NCI-H1417 treated with DMSO at 0.1 percent for 48 hours (cell line): ENCODE results near the gene KCTD10.

ENCODE experiments used
- DNase-seq: peaks from one replicate; lab custom pipeline; 2025; lab: John Stamatoyannopoulos, UW

KCTD10 gene

GRCh38 chr12:109494348-109494881, 17.3 kb upstream of the KCTD10 start:
- DNase-seq: no peak

GRCh38 chr12:109493938-109494337, 16.8 kb upstream of the KCTD10 start:
- DNase-seq: no peak

GRCh38 chr12:109493090-109493489, 16.0 kb upstream of the KCTD10 start:
- DNase-seq: no peak

DNA sequence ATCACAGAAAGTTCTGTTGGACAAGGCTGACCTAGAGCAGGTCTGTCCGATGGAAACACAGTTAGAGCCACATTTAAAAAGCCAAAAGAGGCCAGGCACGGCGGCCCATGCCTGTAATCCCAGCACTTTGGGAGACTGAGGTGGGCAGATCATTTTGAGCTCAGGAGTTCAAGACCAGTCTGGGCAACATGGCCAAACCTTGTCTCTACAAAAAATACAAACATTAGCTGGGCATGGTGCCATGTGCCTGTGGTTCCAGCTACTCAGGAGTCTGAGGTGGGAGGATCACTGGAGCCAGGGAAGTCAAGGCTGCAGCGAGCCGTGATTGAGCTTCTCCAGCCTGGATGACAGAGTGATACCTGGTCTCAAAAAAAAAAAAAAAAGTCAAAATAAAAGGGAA, 15.3 kb upstream of the KCTD10 start:
- no peak for DNase-seq

GRCh38 chr12:109491671-109492070, 14.6 kb upstream of the KCTD10 start:
- DNase-seq: no peak

- DNase-seq: no peak
Observed at GRCh38 chr12:109489955-109490565, 13.0 kb upstream of the KCTD10 start.

GRCh38 chr12:109489016-109489954, 12.2 kb upstream of the KCTD10 start:
- DNase-seq: no peak

GRCh38 chr12:109488051-109488665, 11.1 kb upstream of the KCTD10 start:
- no peak for DNase-seq

GRCh38 chr12:109487181-109488050, 10.3 kb upstream of the KCTD10 start:
- DNase-seq: no peak

- no peak for DNase-seq
Observed at GRCh38 chr12:109485201-109485600, 8.1 kb upstream of the KCTD10 start.

GRCh38 chr12:109483346-109483745, 6.2 kb upstream of the KCTD10 start:
- DNase-seq: no peak

DNA sequence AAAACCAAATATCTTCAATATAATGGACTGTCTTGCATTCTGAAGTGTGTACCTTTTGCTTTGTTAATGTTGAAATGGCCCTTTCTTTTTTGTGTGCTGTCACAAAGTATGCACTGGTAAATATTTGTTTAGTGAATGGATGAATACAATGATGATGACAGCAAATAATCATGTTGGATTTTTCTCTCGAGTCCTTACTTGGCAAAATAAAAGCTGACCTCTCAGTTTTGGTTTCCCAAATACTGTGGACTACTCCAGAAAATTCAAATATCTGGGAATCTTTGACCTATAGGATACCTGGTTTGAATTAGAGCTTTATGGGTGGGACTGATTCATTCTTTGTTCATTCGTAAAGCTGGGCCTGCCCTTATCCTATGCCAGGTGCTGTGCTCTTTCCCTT, 5.8 kb upstream of the KCTD10 start:
- no peak for DNase-seq

GRCh38 chr12:109482491-109482890, 5.4 kb upstream of the KCTD10 start:
- no peak for DNase-seq

DNA sequence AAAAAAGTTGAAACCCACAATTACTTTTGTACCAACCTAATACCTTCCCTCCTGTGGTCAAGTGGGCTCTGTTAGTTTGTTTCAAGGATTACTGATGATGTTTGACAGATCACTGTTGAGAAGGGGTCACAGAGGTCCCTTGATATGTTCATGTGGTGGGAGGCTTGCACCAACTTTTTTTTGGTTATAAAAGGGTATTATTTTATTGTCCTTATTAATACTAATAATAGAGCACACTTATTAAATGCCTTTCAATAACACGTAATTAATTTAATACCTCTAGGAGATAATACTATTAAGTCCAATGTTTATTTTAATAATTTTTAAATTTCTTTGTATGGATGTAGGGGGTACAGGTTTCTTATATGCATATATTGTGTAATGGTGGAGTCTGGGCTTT, 4.8 kb upstream of the KCTD10 start:
- DNase-seq: no peak

GRCh38 chr12:109480356-109480755, 3.3 kb upstream of the KCTD10 start:
- DNase-seq: no peak

DNA sequence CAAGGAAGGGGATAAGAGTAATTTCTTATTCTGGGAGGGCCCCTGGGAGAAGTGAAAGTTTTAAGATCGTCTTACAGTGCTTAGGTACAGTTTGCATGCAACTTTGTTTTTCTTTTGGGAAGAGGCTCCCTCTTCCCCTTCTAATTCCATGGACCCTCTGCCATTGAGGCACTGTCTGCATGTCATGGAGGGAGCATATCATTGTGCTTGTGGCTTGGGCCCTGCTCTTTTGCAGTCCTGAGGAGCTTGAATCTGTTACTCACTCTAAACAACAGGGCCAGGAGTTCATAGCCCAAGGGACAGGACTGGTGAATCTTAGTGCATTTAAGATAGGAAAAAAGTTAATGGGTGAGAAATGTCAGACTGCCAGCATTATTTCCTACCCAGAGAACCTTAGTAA, 2.7 kb upstream of the KCTD10 start:
- no peak for DNase-seq

DNA sequence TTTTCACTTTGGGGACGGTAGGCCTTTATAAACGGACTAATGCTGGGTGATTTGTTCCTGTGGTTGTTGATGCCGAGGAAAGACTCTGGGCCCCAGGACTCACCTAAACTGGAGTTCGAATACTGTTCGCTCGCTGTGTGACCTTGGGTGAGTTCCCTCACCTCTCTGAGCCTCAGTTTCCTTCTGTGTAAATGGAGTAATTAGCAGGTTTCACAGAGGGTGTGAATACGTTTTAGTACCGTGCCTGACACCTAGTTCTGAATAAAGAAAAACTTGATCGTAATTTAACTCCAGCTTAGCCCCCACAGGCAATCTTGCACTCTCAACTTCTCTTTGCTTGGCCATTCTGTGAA, 839 bp upstream of the KCTD10 start:
- DNase-seq: no peak

DNA sequence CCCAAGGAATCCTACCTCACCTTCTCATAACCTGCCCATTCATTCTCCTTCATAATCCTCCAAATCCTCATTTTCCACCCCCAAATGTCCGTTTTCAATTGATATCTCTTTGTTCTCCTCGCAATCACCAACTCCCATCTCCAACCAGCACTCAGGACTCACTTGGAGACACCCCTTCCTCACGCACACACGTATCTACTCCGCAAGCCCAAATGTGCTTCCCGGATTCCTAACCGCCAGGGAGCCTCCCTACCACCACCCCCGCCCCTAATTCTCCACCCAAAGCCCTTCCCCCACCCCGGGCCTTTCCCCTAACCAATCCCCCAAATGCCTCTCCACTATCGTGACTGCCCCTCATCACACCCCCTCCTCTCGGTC, 304 bp downstream of the KCTD10 start:
- DNase-seq: no peak

DNA sequence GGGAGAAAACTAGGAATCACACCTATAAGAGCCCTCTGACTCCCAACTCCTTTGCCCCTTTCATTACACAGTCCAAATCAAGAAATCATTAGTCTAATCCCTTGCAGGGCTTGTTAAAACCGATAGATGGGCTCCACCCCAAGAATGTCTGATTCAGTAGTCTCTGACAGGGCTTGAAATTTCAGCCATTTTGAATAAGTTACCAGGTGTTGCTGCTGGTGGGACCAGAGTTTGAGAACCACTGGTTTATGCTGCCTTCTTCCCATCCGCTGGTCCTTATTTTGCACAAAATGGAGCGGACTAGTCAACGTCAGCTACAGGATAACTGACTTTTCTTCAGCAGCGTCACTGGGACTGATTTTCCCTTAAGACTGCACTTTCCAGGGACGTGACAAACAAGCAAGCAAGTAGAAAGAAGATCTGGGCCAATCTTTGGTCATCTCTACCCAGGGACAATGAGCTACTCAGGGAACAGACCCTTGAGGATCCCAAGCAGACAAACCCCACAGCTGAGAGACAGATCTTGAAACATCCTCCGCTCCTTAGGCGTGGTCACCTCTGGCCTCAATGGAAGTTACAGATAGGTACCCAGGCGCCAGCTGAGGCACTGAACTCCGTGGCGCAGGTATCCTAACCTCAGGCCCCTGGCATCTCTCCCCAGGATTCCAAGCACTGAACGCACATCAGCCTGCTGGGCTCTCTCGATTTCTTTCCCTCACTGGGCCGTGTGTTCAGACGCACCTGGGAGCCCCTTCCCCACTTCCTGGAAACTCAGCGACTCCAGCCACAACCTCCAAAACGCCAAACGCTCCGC, 900 bp downstream of the KCTD10 start:
- DNase-seq: no peak

DNA sequence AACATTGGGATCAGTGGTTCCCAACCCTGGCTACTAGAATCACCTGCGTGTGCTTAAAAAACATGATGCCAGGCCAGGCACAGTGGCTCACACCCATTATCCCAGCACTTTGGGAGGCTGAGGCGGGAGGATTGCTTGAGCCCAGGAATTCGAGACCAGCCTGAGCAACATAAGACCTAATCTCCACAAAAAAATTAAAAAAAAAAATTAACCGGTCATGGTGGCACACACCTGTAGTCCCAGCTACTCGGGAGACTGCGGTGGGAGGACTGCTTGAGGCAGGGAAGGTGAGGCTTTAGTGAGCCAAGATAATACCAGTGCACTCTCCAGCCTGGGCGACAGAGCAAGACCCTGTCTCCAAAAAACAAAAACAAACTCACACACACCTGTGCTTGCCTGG, 2.0 kb downstream of the KCTD10 start:
- DNase-seq: no peak
